ENCODE results near the gene PLIN4. TPM values are rescaled to one million over a fixed set of nuclear protein-coding genes. Genes with fewer than 3 reads are reported as not detected.

The PLIN4 gene
- total RNA-seq, 1 donor from 2014 or later = 4.1 TPM

DNA sequence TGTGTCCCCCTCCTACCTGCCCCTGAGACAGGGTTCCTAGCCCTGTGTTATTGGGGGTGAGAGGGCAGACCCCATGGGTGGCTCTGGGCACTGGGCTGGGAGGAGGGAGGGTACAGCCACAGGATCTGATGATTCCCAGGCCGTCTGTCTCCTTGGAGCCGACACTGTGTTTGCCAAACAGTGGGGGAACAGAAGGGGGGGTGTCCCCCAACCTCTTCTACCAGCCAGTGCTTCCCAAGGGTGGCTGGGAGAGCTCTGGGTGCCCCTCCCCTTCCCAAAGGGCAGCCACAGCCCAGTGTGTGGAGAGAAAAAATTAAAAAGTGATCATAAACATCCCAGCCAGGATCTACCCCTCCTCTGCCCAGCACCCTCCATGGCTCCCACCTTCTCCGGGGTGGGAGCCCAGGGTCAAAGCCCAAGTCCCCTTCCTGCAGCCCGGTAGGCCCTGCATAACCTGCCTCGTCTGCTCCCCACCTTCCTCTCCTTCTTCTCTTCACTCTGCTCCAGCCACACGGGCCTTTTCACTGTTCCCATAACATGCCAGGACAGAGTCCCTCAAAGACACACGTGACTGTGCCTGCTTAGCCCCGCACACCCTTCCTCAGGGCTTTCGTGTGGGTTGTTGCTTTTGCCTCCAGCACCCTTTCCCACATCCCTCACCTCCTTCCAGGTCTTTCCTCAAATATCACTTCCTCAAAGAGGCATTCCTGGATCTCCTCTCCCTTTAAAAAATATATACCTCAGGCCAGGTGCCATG lies 1.4 kb upstream of the PLIN4 start:
- ATAC-seq (no peak), DNase-seq (no peak)
- H3K27me3 ChIP-seq = no peaks in the 10 kb centered on the region
- no peak overlapping the region for H3K4me3 ChIP-seq
- no peaks in the 10 kb centered on the region for H3K9me3 ChIP-seq
- TF ChIP-seq, protein P1, sequence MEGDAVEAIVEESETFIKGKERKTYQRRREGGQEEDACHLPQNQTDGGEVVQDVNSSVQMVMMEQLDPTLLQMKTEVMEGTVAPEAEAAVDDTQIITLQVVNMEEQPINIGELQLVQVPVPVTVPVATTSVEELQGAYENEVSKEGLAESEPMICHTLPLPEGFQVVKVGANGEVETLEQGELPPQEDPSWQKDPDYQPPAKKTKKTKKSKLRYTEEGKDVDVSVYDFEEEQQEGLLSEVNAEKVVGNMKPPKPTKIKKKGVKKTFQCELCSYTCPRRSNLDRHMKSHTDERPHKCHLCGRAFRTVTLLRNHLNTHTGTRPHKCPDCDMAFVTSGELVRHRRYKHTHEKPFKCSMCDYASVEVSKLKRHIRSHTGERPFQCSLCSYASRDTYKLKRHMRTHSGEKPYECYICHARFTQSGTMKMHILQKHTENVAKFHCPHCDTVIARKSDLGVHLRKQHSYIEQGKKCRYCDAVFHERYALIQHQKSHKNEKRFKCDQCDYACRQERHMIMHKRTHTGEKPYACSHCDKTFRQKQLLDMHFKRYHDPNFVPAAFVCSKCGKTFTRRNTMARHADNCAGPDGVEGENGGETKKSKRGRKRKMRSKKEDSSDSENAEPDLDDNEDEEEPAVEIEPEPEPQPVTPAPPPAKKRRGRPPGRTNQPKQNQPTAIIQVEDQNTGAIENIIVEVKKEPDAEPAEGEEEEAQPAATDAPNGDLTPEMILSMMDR (IDR thresholded peaks at IDR 0.05) = no peak
- intact Hi-C loops (cut with DNase I) = no loop called here
- H3K4me1 ChIP-seq = no peaks in the 10 kb centered on the region
- no peaks in the 10 kb centered on the region for H3K36me3 ChIP-seq
- no peak overlapping the region for H3K27ac ChIP-seq

DNA sequence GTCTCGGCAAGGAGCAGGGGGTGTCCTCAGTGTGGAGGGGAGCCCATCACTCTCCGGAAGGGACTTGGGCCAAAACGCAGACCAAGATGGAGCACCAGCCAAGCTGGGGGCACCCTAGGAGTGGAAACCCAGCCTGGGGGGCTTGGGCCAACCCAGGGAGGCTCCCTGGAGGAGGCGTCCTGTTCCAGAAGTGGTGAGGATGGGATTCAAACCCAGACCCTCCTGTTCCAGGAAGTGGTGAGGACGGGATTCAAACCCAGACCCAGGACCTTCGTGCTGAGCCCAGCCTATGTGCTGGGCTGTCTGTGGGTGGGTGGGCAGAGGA lies 848 bp upstream of the PLIN4 start:
- no peaks in the 10 kb centered on the region for H3K27me3 ChIP-seq
- H3K4me3 ChIP-seq = no peak overlapping the region
- no peak overlapping the region for H3K27ac ChIP-seq
- TF ChIP-seq, protein P1 (IDR thresholded peaks at IDR 0.05) = no peak
- intact Hi-C loops (cut with DNase I) = no loop called here
- H3K4me1 ChIP-seq = no peaks in the 10 kb centered on the region
- no peaks in the 10 kb centered on the region for H3K9me3 ChIP-seq
- H3K36me3 ChIP-seq = no peaks in the 10 kb centered on the region
- DNase-seq (no peak), ATAC-seq (no peak)

DNA sequence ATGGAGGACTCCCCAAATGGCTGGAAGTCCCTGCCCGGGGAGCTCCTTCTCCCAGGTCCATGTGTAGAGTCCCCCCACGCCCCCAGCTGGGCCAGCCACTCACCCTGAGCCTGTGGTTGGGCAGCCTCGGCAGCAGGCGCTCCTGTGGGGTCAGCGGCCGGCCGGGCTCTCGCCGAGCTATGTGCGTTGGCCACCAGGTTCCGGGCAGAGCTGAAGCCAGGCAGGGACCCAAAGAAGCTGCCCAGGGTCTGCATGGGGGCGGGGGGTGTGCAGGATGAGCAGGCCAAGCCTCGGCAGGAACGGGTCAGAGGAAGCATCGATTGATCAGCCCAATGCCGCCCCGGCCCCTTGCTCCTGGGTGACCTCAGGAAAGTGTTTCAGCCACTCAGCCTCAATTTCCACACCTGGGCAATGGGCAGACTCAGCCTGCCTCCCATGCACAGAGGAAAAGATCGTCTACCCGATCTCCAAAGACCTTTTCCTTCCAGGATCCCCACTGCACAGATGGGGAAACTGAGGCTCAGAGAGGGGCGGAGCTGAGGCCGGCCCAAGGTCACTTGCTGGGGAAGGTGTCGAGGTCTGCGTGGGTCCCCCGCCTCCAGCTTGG lies 732 bp downstream of the PLIN4 start:
- DNase-seq (no peak), ATAC-seq (no peak)
- intact Hi-C loops (cut with DNase I) = no loop called here
- Histone ChIP-seq H3K27ac (no peak overlapping the region), H3K4me1 (no peaks in the 10 kb centered on the region), H3K36me3 (no peaks in the 10 kb centered on the region), H3K9me3 (no peaks in the 10 kb centered on the region), H3K27me3 (no peaks in the 10 kb centered on the region), H3K4me3 (no peak overlapping the region)
- TF ChIP-seq, protein P1 (IDR thresholded peaks at IDR 0.05) = no peak

DNA sequence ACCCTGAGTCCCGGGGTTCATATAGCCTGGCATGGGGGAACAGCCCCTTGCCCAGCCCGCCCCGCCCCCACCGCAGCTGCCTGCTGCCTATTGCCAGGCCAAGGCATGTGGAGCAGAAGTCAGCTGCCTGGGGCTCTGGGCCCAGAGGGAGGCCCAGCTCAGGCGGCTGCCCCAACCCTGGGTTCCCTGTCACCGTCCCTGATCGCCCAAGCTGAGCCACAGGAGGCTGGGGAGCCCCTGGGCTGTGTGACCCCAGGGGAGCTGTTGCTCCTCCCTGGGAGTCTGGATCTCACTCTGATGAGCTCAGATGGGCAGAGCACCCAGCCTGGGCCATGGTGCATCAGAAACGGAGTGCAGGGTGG lies 1.4 kb downstream of the PLIN4 start:
- no peak overlapping the region for H3K27ac ChIP-seq
- H3K36me3 ChIP-seq = no peaks in the 10 kb centered on the region
- H3K4me3 ChIP-seq = no peak overlapping the region
- H3K4me1 ChIP-seq = no peaks in the 10 kb centered on the region
- TF ChIP-seq, protein P1 (IDR thresholded peaks at IDR 0.05) = no peak
- no peaks in the 10 kb centered on the region for H3K27me3 ChIP-seq
- intact Hi-C loops (cut with DNase I) = no loop called here
- DNase-seq = no peak
- H3K9me3 ChIP-seq = no peaks in the 10 kb centered on the region
- no peak for ATAC-seq

DNA sequence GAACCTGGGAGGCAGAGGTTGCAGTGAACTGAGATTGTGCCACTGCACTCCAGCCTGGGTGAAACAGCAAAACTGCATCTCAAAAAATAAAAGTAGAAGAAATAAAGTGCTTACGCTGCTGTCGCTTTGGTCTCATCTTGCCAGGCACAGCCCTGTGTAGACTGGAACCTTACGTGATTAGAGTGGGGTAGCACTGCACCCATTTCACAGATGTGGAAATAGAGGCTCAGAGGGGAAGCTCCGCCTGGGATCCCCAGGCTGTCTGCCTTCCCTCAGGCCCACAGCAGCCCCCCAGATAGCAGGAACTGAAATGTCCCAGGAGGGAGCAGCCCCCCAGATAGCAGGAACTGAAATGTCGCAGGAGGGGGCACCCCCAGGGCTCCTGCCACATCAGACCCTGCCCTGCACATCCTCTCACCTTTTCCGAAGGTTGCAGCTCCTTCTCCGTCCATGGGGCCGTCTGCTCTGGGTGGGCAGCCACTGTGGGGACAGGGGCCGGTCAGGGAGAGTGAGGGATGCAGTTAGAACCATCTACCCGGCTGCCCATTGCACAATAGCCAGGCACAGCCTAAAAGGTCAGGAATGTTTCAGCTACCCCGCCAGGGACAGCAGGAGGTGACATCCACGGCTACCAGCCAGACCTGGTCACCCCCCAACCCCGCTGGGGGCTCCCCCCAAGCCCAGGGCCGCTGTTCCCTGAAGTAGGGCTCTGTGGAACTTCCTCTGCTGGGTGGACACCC lies 1.9 kb downstream of the PLIN4 start:
- Histone ChIP-seq H3K9me3 (no peaks in the 10 kb centered on the region), H3K4me3 (no peak overlapping the region), H3K36me3 (no peaks in the 10 kb centered on the region), H3K27me3 (no peaks in the 10 kb centered on the region), H3K27ac (no peak overlapping the region), H3K4me1 (no peaks in the 10 kb centered on the region)
- DNase-seq (no peak), ATAC-seq (no peak)
- intact Hi-C loops (cut with DNase I) = no loop called here
- TF ChIP-seq, protein P1 (IDR thresholded peaks at IDR 0.05) = no peak
